Uterus (tissue), 4 donors: ENCODE results near the gene TMEM62. TPM values are rescaled to one million over a fixed set of nuclear protein-coding genes. Genes with fewer than 3 reads are reported as not detected.
A peak's percentile ranks its signal among the peaks of the same experiment; 100 is the strongest.

ENCODE experiments used
- DNase-seq, 2 donors: peaks; one replicate each; pipeline ENCODE4 v3.0.0-alpha.2; 2019 to 2020
- H3K27ac ChIP-seq, 2 donors: fragments of 200-600 bp; sonication (generic); 1 replicate in 1 of 2; 2 replicates in 1 of 2; pipeline ENCODE4 v1.5.1; 2016 to 2018
- H3K27me3 ChIP-seq, 2 donors: fragments of 200-600 bp; sonication (generic); one replicate each; pipeline ENCODE4 v1.5.1; 2018 to 2019; ENCODE audit warnings: control low read depth in 1 of 2
- H3K36me3 ChIP-seq, 2 donors: fragments of 200-600 bp; sonication (generic); one replicate each; pipeline ENCODE4 v1.5.1; 2019; ENCODE audit warnings: control low read depth in 1 of 2
- H3K4me1 ChIP-seq, 2 donors: fragments of 200-600 bp; sonication (generic); one replicate each; pipeline ENCODE4 v1.5.1; 2018 to 2019; ENCODE audit warnings: control low read depth in 1 of 2
- H3K4me3 ChIP-seq, 2 donors: fragments of 200-600 bp; sonication (generic); 1 replicate in 1 of 2; 2 replicates in 1 of 2; pipeline ENCODE4 v1.5.1; 2018 to 2019; ENCODE audit warnings: mild to moderate bottlenecking in 1 of 2
- H3K9me3 ChIP-seq, 2 donors: fragments of 200-600 bp; sonication (generic); one replicate each; pipeline ENCODE4 v1.5.1; 2019; ENCODE audit warnings: control low read depth in 1 of 2
- CTCF ChIP-seq, 4 experiments: fragments of 200-600 bp in 2 of 4; fragments of 450-650 bp in 2 of 4; sonication (generic) in 2 of 4; IDR thresholded peaks; one replicate each; pipeline ENCODE4 v1.5.1; 2016 to 2019; ENCODE audit warnings: antibody characterized with exemption in 4 of 4, mild to moderate bottlenecking in 2 of 4, moderate library complexity in 1 of 4
- POLR2A ChIP-seq, 2 donors: fragments of 450-650 bp; IDR thresholded peaks; one replicate each; pipeline ENCODE4 v1.6.1; 2016; ENCODE audit warnings: antibody characterized with exemption in 2 of 2, mild to moderate bottlenecking in 1 of 2, moderate library complexity in 1 of 2
- intact Hi-C: fragments of 100-400 bp; cut with DNase I; formaldehyde crosslinking; loops from one replicate; pipeline ENCODE4 v1.15.1; 2023; ENCODE audit warnings: low total_unique reads
- total RNA-seq, 4 donors: library from RNA; depleted of rRNA in 3 of 4; stranded (reverse); fragments of >200 nt in 3 of 4; gene quantifications; one replicate each; pipeline versions ENCODE4 v1.1.0 to v1.2.4, GENCODE V29; 2014 to 2023
- donor health status: DM: yes; HTN: yes; CAD: no.

Gene TMEM62
- total RNA-seq, 4 donors from 2014 or later = 18.8 to 56.6 (median 22.5) TPM

GRCh38 chr15:43198992-43199391 lies 65.6 kb downstream of the TMEM62 start:
- no peaks in the 10 kb centered on the region for H3K36me3 ChIP-seq
- intact Hi-C loops = no loop called here
- TF ChIP-seq CTCF (IDR thresholded peaks at IDR 0.05) = no peak
- no peak for TF ChIP-seq POLR2A (IDR thresholded peaks at IDR 0.05)
- H3K27me3 ChIP-seq = no peaks in the 10 kb centered on the region
- H3K9me3 ChIP-seq = no peaks in the 10 kb centered on the region
- H3K4me3 ChIP-seq = no peak overlapping the region
- H3K27ac ChIP-seq = no peak overlapping the region
- H3K4me1 ChIP-seq = no peaks in the 10 kb centered on the region
- no peak for DNase-seq

- Histone ChIP-seq H3K36me3 (no peaks in the 10 kb centered on the region), H3K27me3 (no peaks in the 10 kb centered on the region), H3K27ac (no peak overlapping the region), H3K4me1 (no peaks in the 10 kb centered on the region), H3K9me3 (no peaks in the 10 kb centered on the region), H3K4me3 (no peak overlapping the region)
- intact Hi-C loops = no loop called here
- no peak for DNase-seq
- TF ChIP-seq CTCF (IDR thresholded peaks at IDR 0.05) (no peak), POLR2A (IDR thresholded peaks at IDR 0.05) (no peak)
Observed at GRCh38 chr15:43199945-43200488, 66.6 kb downstream of the TMEM62 start.

- Histone ChIP-seq H3K27ac (no peak overlapping the region), H3K4me3 (no peak overlapping the region), H3K9me3 (no peaks in the 10 kb centered on the region), H3K36me3 (no peaks in the 10 kb centered on the region), H3K27me3 (no peaks in the 10 kb centered on the region), H3K4me1 (no peaks in the 10 kb centered on the region)
- intact Hi-C loops = no loop called here
- peak in 3 of 4 experiments; percentile 32 to 42 (median 39) for TF ChIP-seq CTCF (IDR thresholded peaks at IDR 0.05)
- no peak for TF ChIP-seq POLR2A (IDR thresholded peaks at IDR 0.05)
- no peak for DNase-seq
Observed at GRCh38 chr15:43204016-43204901, 70.9 kb downstream of the TMEM62 start.

GRCh38 chr15:43206054-43206453 lies 72.7 kb downstream of the TMEM62 start:
- H3K27ac ChIP-seq = no peak overlapping the region
- DNase-seq = no peak
- no peaks in the 10 kb centered on the region for H3K36me3 ChIP-seq
- TF ChIP-seq CTCF (IDR thresholded peaks at IDR 0.05) = no peak
- no peak for TF ChIP-seq POLR2A (IDR thresholded peaks at IDR 0.05)
- no peak overlapping the region for H3K4me3 ChIP-seq
- intact Hi-C loops = no loop called here
- H3K27me3 ChIP-seq = no peaks in the 10 kb centered on the region
- H3K4me1 ChIP-seq = no peaks in the 10 kb centered on the region
- no peaks in the 10 kb centered on the region for H3K9me3 ChIP-seq

GRCh38 chr15:43207024-43207423 lies 73.6 kb downstream of the TMEM62 start:
- no peak for DNase-seq
- Histone ChIP-seq H3K27me3 (no peaks in the 10 kb centered on the region), H3K4me3 (no peak overlapping the region), H3K36me3 (no peaks in the 10 kb centered on the region), H3K4me1 (no peaks in the 10 kb centered on the region), H3K27ac (no peak overlapping the region), H3K9me3 (no peaks in the 10 kb centered on the region)
- TF ChIP-seq CTCF (IDR thresholded peaks at IDR 0.05) (no peak), POLR2A (IDR thresholded peaks at IDR 0.05) (no peak)
- intact Hi-C loops = no loop called here
